ENCODE results near the gene SMAD5. TPM values are rescaled to one million over a fixed set of nuclear protein-coding genes. Genes with fewer than 3 reads are reported as not detected.

Gene SMAD5
- total RNA-seq, 1 donor from 2014 or later = 17.9 TPM

- Mint-ChIP-seq H3K4me3 (no peak overlapping the region), H3K27me3 (ENCODE audit: insufficient read depth) (peaks cover 6% of the 10 kb centered on the region), H3K27ac (no peak overlapping the region), H3K9me3 (no peaks in the 10 kb centered on the region), H3K36me3 (ENCODE audit: low read depth) (no peaks in the 10 kb centered on the region), H3K4me1 (ENCODE audit: low read depth) (no peaks in the 10 kb centered on the region)
- no peak for DNase-seq (ENCODE audit: low spot score)
- intact Hi-C loops (cut with micrococcal nuclease) = no loop called here
Measured at GRCh38 chr5:136209346-136209910, 76.8 kb downstream of the SMAD5 start.

- Mint-ChIP-seq H3K4me3 (no peak overlapping the region), H3K27ac (no peak overlapping the region), H3K9me3 (no peaks in the 10 kb centered on the region), H3K36me3 (ENCODE audit: low read depth) (no peaks in the 10 kb centered on the region), H3K27me3 (ENCODE audit: insufficient read depth) (peaks cover 5% of the 10 kb centered on the region), H3K4me1 (ENCODE audit: low read depth) (no peaks in the 10 kb centered on the region)
- no peak for DNase-seq (ENCODE audit: low spot score)
- intact Hi-C loops (cut with micrococcal nuclease) = no loop called here
Measured at GRCh38 chr5:136210259-136210658, 77.6 kb downstream of the SMAD5 start.

- intact Hi-C loops (cut with micrococcal nuclease) = loop anchor here (1.0 kb wide), 2 partner anchors 266 to 324 kb away; no protein-coding TSS in a partner anchor
- no peaks in the 10 kb centered on the region for H3K4me1 Mint-ChIP-seq (ENCODE audit: low read depth)
- H3K27ac Mint-ChIP-seq = no peak overlapping the region
- no peaks in the 10 kb centered on the region for H3K9me3 Mint-ChIP-seq
- no peak overlapping the region for H3K4me3 Mint-ChIP-seq
- no peaks in the 10 kb centered on the region for H3K36me3 Mint-ChIP-seq (ENCODE audit: low read depth)
- DNase-seq (ENCODE audit: low spot score) = no peak
- H3K27me3 Mint-ChIP-seq (ENCODE audit: insufficient read depth) = peaks cover 4% of the 10 kb centered on the region
Measured at GRCh38 chr5:136211282-136212040, 78.8 kb downstream of the SMAD5 start.

GRCh38 chr5:136212252-136212721 lies 79.6 kb downstream of the SMAD5 start:
- H3K4me3 Mint-ChIP-seq = no peak overlapping the region
- peaks cover 3% of the 10 kb centered on the region for H3K27me3 Mint-ChIP-seq (ENCODE audit: insufficient read depth)
- no peak overlapping the region for H3K27ac Mint-ChIP-seq
- peak; percentile 8 for DNase-seq (ENCODE audit: low spot score)
- no peaks in the 10 kb centered on the region for H3K4me1 Mint-ChIP-seq (ENCODE audit: low read depth)
- intact Hi-C loops (cut with micrococcal nuclease) = loop anchor here (1.0 kb wide), 2 partner anchors 267 to 325 kb away; no protein-coding TSS in a partner anchor
- no peaks in the 10 kb centered on the region for H3K36me3 Mint-ChIP-seq (ENCODE audit: low read depth)
- no peaks in the 10 kb centered on the region for H3K9me3 Mint-ChIP-seq

GRCh38 chr5:136213919-136214493 lies 81.4 kb downstream of the SMAD5 start:
- Mint-ChIP-seq H3K36me3 (ENCODE audit: low read depth) (no peaks in the 10 kb centered on the region), H3K9me3 (no peaks in the 10 kb centered on the region), H3K4me3 (no peak overlapping the region), H3K4me1 (ENCODE audit: low read depth) (no peaks in the 10 kb centered on the region), H3K27ac (no peak overlapping the region), H3K27me3 (ENCODE audit: insufficient read depth) (no peaks in the 10 kb centered on the region)
- no peak for DNase-seq (ENCODE audit: low spot score)
- intact Hi-C loops (cut with micrococcal nuclease) = no loop called here

GRCh38 chr5:136215812-136216211 lies 83.2 kb downstream of the SMAD5 start:
- H3K27ac Mint-ChIP-seq = no peak overlapping the region
- H3K4me3 Mint-ChIP-seq = no peak overlapping the region
- H3K36me3 Mint-ChIP-seq (ENCODE audit: low read depth) = no peaks in the 10 kb centered on the region
- no peak for DNase-seq (ENCODE audit: low spot score)
- H3K9me3 Mint-ChIP-seq = no peaks in the 10 kb centered on the region
- no peaks in the 10 kb centered on the region for H3K4me1 Mint-ChIP-seq (ENCODE audit: low read depth)
- intact Hi-C loops (cut with micrococcal nuclease) = no loop called here
- H3K27me3 Mint-ChIP-seq (ENCODE audit: insufficient read depth) = no peaks in the 10 kb centered on the region

- intact Hi-C loops (cut with micrococcal nuclease) = no loop called here
- Mint-ChIP-seq H3K27ac (no peak overlapping the region), H3K9me3 (peaks cover 3% of the 10 kb centered on the region), H3K4me3 (no peak overlapping the region), H3K27me3 (ENCODE audit: insufficient read depth) (no peaks in the 10 kb centered on the region), H3K4me1 (ENCODE audit: low read depth) (no peaks in the 10 kb centered on the region), H3K36me3 (ENCODE audit: low read depth) (no peaks in the 10 kb centered on the region)
- DNase-seq (ENCODE audit: low spot score) = no peak
Measured at GRCh38 chr5:136216230-136216629, 83.6 kb downstream of the SMAD5 start.

GRCh38 chr5:136221340-136221739 lies 88.7 kb downstream of the SMAD5 start:
- DNase-seq (ENCODE audit: low spot score) = no peak
- Mint-ChIP-seq H3K27ac (no peak overlapping the region), H3K27me3 (ENCODE audit: insufficient read depth) (peaks cover 2% of the 10 kb centered on the region), H3K4me3 (no peak overlapping the region), H3K36me3 (ENCODE audit: low read depth) (no peaks in the 10 kb centered on the region), H3K9me3 (peaks cover 6% of the 10 kb centered on the region), H3K4me1 (ENCODE audit: low read depth) (no peaks in the 10 kb centered on the region)
- intact Hi-C loops (cut with micrococcal nuclease) = no loop called here

- no peak overlapping the region for H3K4me3 Mint-ChIP-seq
- no peaks in the 10 kb centered on the region for H3K36me3 Mint-ChIP-seq (ENCODE audit: low read depth)
- intact Hi-C loops (cut with micrococcal nuclease) = no loop called here
Measured at GRCh38 chr5:136222580-136223235, 90.1 kb downstream of the SMAD5 start.

GRCh38 chr5:136225796-136226195 lies 93.2 kb downstream of the SMAD5 start:
- no peak overlapping the region for H3K4me3 Mint-ChIP-seq
- peaks cover 6% of the 10 kb centered on the region for H3K27me3 Mint-ChIP-seq (ENCODE audit: insufficient read depth)
- no peak for DNase-seq (ENCODE audit: low spot score)
- intact Hi-C loops (cut with micrococcal nuclease) = no loop called here
- peaks cover 6% of the 10 kb centered on the region for H3K9me3 Mint-ChIP-seq
- H3K36me3 Mint-ChIP-seq (ENCODE audit: low read depth) = no peaks in the 10 kb centered on the region
- no peaks in the 10 kb centered on the region for H3K4me1 Mint-ChIP-seq (ENCODE audit: low read depth)
- H3K27ac Mint-ChIP-seq = no peak overlapping the region

More at GRCh38 chr5:136222580-136223235, 90.1 kb downstream of the SMAD5 start:
- no peak overlapping the region for H3K27ac Mint-ChIP-seq
- H3K9me3 Mint-ChIP-seq = peaks cover 6% of the 10 kb centered on the region
- no peaks in the 10 kb centered on the region for H3K4me1 Mint-ChIP-seq (ENCODE audit: low read depth)
- peaks cover 2% of the 10 kb centered on the region for H3K27me3 Mint-ChIP-seq (ENCODE audit: insufficient read depth)
- no peak for DNase-seq (ENCODE audit: low spot score)

GRCh38 chr5:136226401-136226800 lies 93.8 kb downstream of the SMAD5 start:
- peaks cover 2% of the 10 kb centered on the region for H3K9me3 Mint-ChIP-seq
- H3K36me3 Mint-ChIP-seq (ENCODE audit: low read depth) = no peaks in the 10 kb centered on the region
- intact Hi-C loops (cut with micrococcal nuclease) = no loop called here
- no peak overlapping the region for H3K27ac Mint-ChIP-seq
- DNase-seq (ENCODE audit: low spot score) = no peak
- H3K4me3 Mint-ChIP-seq = no peak overlapping the region
- no peaks in the 10 kb centered on the region for H3K4me1 Mint-ChIP-seq (ENCODE audit: low read depth)
- peaks cover 6% of the 10 kb centered on the region for H3K27me3 Mint-ChIP-seq (ENCODE audit: insufficient read depth)

- H3K27me3 Mint-ChIP-seq (ENCODE audit: insufficient read depth) = peaks cover 6% of the 10 kb centered on the region
- H3K36me3 Mint-ChIP-seq (ENCODE audit: low read depth) = no peaks in the 10 kb centered on the region
- intact Hi-C loops (cut with micrococcal nuclease) = no loop called here
- no peak overlapping the region for H3K4me3 Mint-ChIP-seq
- H3K27ac Mint-ChIP-seq = no peak overlapping the region
- no peaks in the 10 kb centered on the region for H3K9me3 Mint-ChIP-seq
- no peaks in the 10 kb centered on the region for H3K4me1 Mint-ChIP-seq (ENCODE audit: low read depth)
- DNase-seq (ENCODE audit: low spot score) = no peak
Measured at GRCh38 chr5:136228136-136228757, 95.6 kb downstream of the SMAD5 start.

All from activated T-helper 1 cell treated with anti-CD3 and anti-CD28 coated beads, Interleukin-12 subunit alpha, Interleukin-12 subunit beta, Interleukin-2, Interleukin-4 antibody, amounts not matched to agents 30 ng/mL and 10 ng/mL and 1 ng/mL, durations not matched to agents 14 hours and 24 hours and 36 hours (primary cell).